ENCODE data around the gene CMIP.

- no peak for TF ChIP-seq IRF1 (CRISPR knock-in tag; IDR thresholded peaks at IDR 0.05)
- TF ChIP-seq CTCF (IDR thresholded peaks at IDR 0.05) = no peak
- TF ChIP-seq ELF4 (CRISPR knock-in tag; IDR thresholded peaks at IDR 0.05; ENCODE audit: low read depth) = no peak
- TF ChIP-seq MAX (CRISPR knock-in tag; IDR thresholded peaks at IDR 0.05) = no peak
- TF ChIP-seq ESRRA (CRISPR knock-in tag; IDR thresholded peaks at IDR 0.05; ENCODE audit: borderline replicate concordance) = no peak
- TF ChIP-seq RELA (CRISPR knock-in tag; IDR thresholded peaks at IDR 0.05; ENCODE audit: borderline replicate concordance) = no peak
- TF ChIP-seq KAT7 (CRISPR knock-in tag; IDR thresholded peaks at IDR 0.05; ENCODE audit: borderline replicate concordance) = no peak
- no peak for TF ChIP-seq ZBTB43 (CRISPR knock-in tag; IDR thresholded peaks at IDR 0.05)
- TF ChIP-seq NR1H2 (CRISPR knock-in tag; IDR thresholded peaks at IDR 0.05) = no peak
- no peak for TF ChIP-seq STAT6 (CRISPR knock-in tag; conservative IDR thresholded peaks at IDR 0.05; ENCODE audit: low read depth)
- TF ChIP-seq ZNF138 (CRISPR knock-in tag; conservative IDR thresholded peaks at IDR 0.05) = no peak
Measured at GRCh38 chr16:81482329-81483063, 37.9 kb downstream of the CMIP start.

All from WTC11 (cell line).